T-cell (primary cell): ENCODE results near the gene EED. TPM values are rescaled to one million over a fixed set of nuclear protein-coding genes. Genes with fewer than 3 reads are reported as not detected.

Source experiments
- ATAC-seq, 4 experiments: fragments of 200-7000 bp in 3 of 4; fragments of 150-1000 bp in 1 of 4; cut with Tn5 transposase; replicated peaks in 1 of 4; 1 replicate in 3 of 4; 2 replicates in 1 of 4; pipeline ENCODE4 v1.10.0; 2021; ENCODE audit warnings: moderate library complexity in 3 of 4, mild to moderate bottlenecking in 2 of 4, moderate number of reproducible peaks in 1 of 4
- CTCF ChIA-PET, 2 donors: fragments of 300-600 bp; sonication (Branson Sonifier 250); formaldehyde crosslinking; loops; one replicate each; lab custom pipeline; 2022; ENCODE audit warnings: antibody characterized with exemption in 2 of 2; lab: Charles Lee
- POLR2A ChIA-PET, 2 donors: fragments of 300-600 bp; sonication (Branson Sonifier 250); formaldehyde crosslinking; loops; one replicate each; lab custom pipeline; 2022; ENCODE audit warnings: antibody characterized with exemption in 2 of 2; lab: Charles Lee
- DNase-seq, 35 experiments: peaks; one replicate each; pipeline versions ENCODE4 v3.0.0 to v3.0.0-alpha.2; 2013 to 2023
- H3K27ac ChIP-seq: one replicate; pipeline ENCODE4 v1.5.1; 2013; ENCODE audit warnings: low read length
- H3K27me3 ChIP-seq, 2 experiments: replicated peaks in 1 of 2; 1 replicate in 1 of 2; 2 replicates in 1 of 2; pipeline versions ENCODE4 v1.6.1 to v1.7.0; 2013; ENCODE audit warnings: low read length in 1 of 2, mixed read lengths in 1 of 2; ENCODE audit not compliant: control insufficient read depth in 2 of 2, insufficient read depth in 2 of 2; ENCODE audit errors: extremely low read depth in 1 of 2
- H3K36me3 ChIP-seq, 2 donors: 1 replicate in 1 of 2; 2 replicates in 1 of 2; pipeline versions ENCODE4 v1.6.1 to v1.7.0; 2013; ENCODE audit warnings: low read length in 1 of 2; ENCODE audit not compliant: control insufficient read depth in 2 of 2, insufficient read depth in 1 of 2; ENCODE audit errors: extremely low read depth in 1 of 2
- H3K4me1 ChIP-seq, 2 experiments: 1 replicate in 1 of 2; 2 replicates in 1 of 2; pipeline versions ENCODE4 v1.6.1 to v1.7.0; 2013; ENCODE audit warnings: low read length in 2 of 2, mixed read lengths in 1 of 2; ENCODE audit not compliant: insufficient read depth in 2 of 2, control insufficient read depth in 1 of 2; ENCODE audit errors: extremely low read depth in 1 of 2
- H3K4me3 ChIP-seq, 2 donors: 1 replicate in 1 of 2; 2 replicates in 1 of 2; pipeline versions ENCODE4 v1.5.1 to v1.7.0; 2013; ENCODE audit warnings: mild to moderate bottlenecking in 2 of 2, low read length in 1 of 2, moderate library complexity in 1 of 2; ENCODE audit not compliant: control insufficient read depth in 1 of 2; ENCODE audit errors: extremely low read depth in 1 of 2
- H3K9me3 ChIP-seq: 2 replicates; pipeline ENCODE4 v1.7.0; 2013
- H3K27ac Mint-ChIP-seq, 2 donors: one replicate each; pipeline ENCODE4 v1.8.0; 2020 to 2021; ENCODE audit warnings: mild to moderate bottlenecking in 2 of 2, mixed read lengths in 2 of 2
- H3K27me3 Mint-ChIP-seq, 2 donors: one replicate each; pipeline ENCODE4 v1.8.0; 2021 to 2022; ENCODE audit warnings: mixed read lengths in 2 of 2
- H3K36me3 Mint-ChIP-seq: one replicate; pipeline ENCODE4 v1.8.0; 2021; ENCODE audit warnings: mixed read lengths
- H3K4me1 Mint-ChIP-seq, 3 donors: one replicate each; pipeline ENCODE4 v1.8.0; 2020 to 2022; ENCODE audit warnings: mixed read lengths in 3 of 3, mild to moderate bottlenecking in 1 of 3
- H3K4me3 Mint-ChIP-seq, 3 donors: one replicate each; pipeline ENCODE4 v1.8.0; 2020 to 2022; ENCODE audit warnings: mild to moderate bottlenecking in 3 of 3, mixed read lengths in 3 of 3, moderate library complexity in 3 of 3
- H3K9me3 Mint-ChIP-seq, 3 donors: one replicate each; pipeline ENCODE4 v1.8.0; 2020 to 2022; ENCODE audit warnings: mixed read lengths in 3 of 3
- WGBS: methylation state at CpG from one replicate; pipeline ENCODE4 v1.1.5; 2013; ENCODE audit warnings: missing lambda C conversion rate; ENCODE audit not compliant: insufficient coverage; 5-methylcytosine and 5-hydroxymethylcytosine counted together
- total RNA-seq, 35 experiments: library from RNA in 6 of 35; stranded (reverse) in 6 of 35; fragments of 120-200 nt in 1 of 35; gene quantifications; one replicate each; pipeline versions ENCODE4 v1.2.1 to v1.2.4 and lab custom pipeline; 2013 to 2026

The EED gene
- total RNA-seq, 5 donors from 2014 or later (not counting 1 experiment from before 2014, with no cell fraction given): 31.6 to 37.6 (median 35.7) TPM

DNA sequence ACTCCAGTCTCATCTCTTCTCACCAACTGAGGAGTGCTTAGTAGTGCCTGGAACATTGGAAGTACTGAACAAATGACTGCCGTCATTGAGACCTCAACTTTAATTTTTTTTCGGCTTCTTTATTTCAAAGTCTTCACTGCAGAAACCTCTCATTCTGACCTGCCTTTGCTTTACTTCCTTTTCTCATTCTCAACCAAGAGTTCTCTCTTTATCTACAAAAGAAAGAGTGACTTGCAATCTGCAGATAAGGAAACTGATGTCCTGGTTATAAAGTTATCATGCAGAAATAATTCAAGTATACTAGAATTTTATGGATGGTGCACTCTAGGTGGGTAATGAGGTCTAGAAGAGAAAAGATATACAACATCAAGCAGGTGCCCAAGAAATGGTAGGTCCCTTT, 1.2 kb upstream of the EED start:
- ChIA-PET POLR2A (interaction anchor here in 1 of 2 donors (0.6 kb wide), 1 partner anchor 39 kb away, joined by 3 read pairs; no protein-coding TSS in a partner anchor), CTCF (interaction anchor here in 1 of 2 donors (0.6 kb wide), 2 partner anchors 46 to 226 kb away, joined by 3 read pairs; no protein-coding TSS in a partner anchor)
- 63% methylated on average over 2 of the region's 2 CpGs for whole genome bisulfite sequencing
- Mint-ChIP-seq H3K4me3 (no peak overlapping the region), H3K27me3 (peaks cover 2 to 6% of the 10 kb centered on the region in 2 donors), H3K36me3 (peaks cover 3% of the 10 kb centered on the region), H3K27ac (no peak overlapping the region), H3K9me3 (no peaks in the 10 kb centered on the region), H3K4me1 (peaks cover 14 to 19% (median 15%) of the 10 kb centered on the region in 3 donors)
- peak overlapping the region; percentile 93 for H3K27ac ChIP-seq
- DNase-seq: no peak
- H3K4me3 ChIP-seq: no peak overlapping the region
- H3K4me1 ChIP-seq: peaks cover 5 to 18% of the 10 kb centered on the region in 2 experiments
- no peak for ATAC-seq
- H3K27me3 ChIP-seq: no peaks in the 10 kb centered on the region
- H3K9me3 ChIP-seq: no peaks in the 10 kb centered on the region
- H3K36me3 ChIP-seq: no peaks in the 10 kb centered on the region

DNA sequence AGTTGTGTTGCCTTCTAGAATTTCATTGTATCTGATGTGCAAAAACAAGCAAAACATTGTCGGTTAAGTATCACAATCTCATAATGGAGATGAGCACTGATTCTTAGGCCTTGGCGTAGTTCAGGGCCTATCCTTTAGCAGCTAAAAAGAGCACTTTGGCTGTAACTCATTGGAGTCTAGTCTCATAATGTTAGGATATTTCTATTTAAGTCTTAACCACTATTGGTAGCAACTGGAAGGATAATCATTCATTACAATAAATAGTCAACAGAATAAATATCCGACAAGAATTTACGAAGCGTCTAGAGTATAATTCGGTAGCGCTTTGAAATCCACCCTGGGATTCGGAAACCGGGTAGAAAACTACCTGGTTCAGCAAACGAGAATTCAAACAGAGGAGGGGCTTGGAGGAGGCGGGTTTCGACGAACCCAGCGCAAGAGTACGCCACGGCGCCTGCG, 461 bp upstream of the EED start:
- CTCF ChIA-PET: interaction anchor here in 1 of 2 donors (0.6 kb wide), 1 partner anchor 45 kb away, joined by 3 read pairs; no protein-coding TSS in a partner anchor
- no peaks in the 10 kb centered on the region for H3K27me3 ChIP-seq
- H3K27me3 Mint-ChIP-seq: peaks cover 0 to 6% of the 10 kb centered on the region in 2 donors
- peak overlapping the region; percentile 70 to 99 for H3K4me3 ChIP-seq
- H3K27ac ChIP-seq: peak overlapping the region; percentile 93
- no peaks in the 10 kb centered on the region for H3K9me3 ChIP-seq
- H3K4me1 Mint-ChIP-seq: peaks cover 21 to 26% (median 22%) of the 10 kb centered on the region in 3 donors
- DNase-seq (peak in 32 of 35 experiments; percentile 78 to 95 (median 84)), ATAC-seq (peak; percentile 75 to 83 (median 78))
- H3K4me3 Mint-ChIP-seq: no peak overlapping the region
- H3K4me1 ChIP-seq: peaks cover 9 to 20% of the 10 kb centered on the region in 2 experiments
- POLR2A ChIA-PET: no interaction called here
- H3K27ac Mint-ChIP-seq: no peak overlapping the region
- no peaks in the 10 kb centered on the region for H3K36me3 ChIP-seq
- no peaks in the 10 kb centered on the region for H3K9me3 Mint-ChIP-seq
- H3K36me3 Mint-ChIP-seq: peaks cover 3% of the 10 kb centered on the region
- 3% methylated on average over 15 of the region's 18 CpGs for WGBS

DNA sequence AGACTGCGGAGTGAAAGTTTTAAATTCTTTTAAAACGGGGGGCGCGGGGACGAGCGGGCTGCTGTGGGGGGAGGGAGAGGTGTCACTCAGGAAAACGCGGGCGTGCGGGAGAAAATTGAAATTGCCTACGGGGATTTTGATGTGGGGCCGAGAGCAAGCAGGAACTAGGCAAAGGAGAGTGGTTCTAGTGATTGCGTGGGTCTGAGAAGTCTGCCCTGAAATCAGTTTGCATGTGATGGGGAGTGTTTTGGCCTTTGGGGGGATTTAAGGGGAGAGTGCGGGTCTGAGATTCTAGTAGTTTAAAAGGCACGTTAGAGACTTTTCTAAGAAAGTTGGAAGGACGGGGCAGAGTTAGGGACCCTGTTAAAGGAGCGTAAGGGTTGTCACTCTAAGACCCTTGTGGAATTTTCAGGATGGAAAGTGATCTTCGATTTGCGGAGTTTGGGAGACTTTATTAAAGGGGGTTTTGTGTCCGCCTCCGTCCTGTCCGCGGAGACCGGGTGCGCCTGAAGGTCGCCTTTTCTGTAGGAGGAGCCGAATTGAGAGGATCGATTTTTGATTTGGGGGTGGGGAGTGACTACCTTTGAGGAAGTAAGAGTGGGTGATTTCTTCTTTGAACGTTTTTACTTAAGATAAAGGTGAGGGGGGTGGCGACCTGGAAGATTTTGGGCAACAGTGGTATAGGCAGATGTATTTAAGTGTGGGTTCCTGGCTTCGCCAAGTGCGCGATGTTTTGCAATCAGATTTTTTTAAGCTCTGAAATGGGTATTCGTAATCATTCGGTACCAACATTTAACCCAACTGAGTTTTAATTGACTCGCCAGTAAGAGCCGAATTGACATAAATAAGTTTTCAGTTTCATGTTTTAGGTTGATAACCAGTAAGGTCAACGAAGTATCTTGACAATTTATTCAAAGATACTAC, 1.1 kb downstream of the EED start:
- Histone ChIP-seq H3K27ac (peak overlapping the region; percentile 53), H3K4me3 (peak overlapping the region; percentile 70 to 99), H3K4me1 (peaks cover 11 to 23% of the 10 kb centered on the region in 2 experiments), H3K27me3 (no peaks in the 10 kb centered on the region), H3K9me3 (no peaks in the 10 kb centered on the region), H3K36me3 (no peaks in the 10 kb centered on the region)
- ChIA-PET CTCF (interaction anchor here in 1 of 2 donors (0.7 to 1.0 kb wide), 3 partner anchors 179 to 618 kb away, joined by 3 to 5 read pairs (median 3); partner anchors contain the start of gene TMEM126B), POLR2A (interaction anchor here (0.6 to 1.5 kb wide), 8 partner anchors 22 to 658 kb away, joined by 3 to 10 read pairs (median 4); partner anchors contain the start of gene PICALM (in 1 of the 2))
- 0% methylated on average over 33 of the region's 38 CpGs for WGBS
- peak in 2 of 4 experiments; percentile 2 to 5 for ATAC-seq
- Mint-ChIP-seq H3K4me1 (peaks cover 33 to 40% (median 36%) of the 10 kb centered on the region in 3 donors), H3K27ac (no peak overlapping the region), H3K9me3 (no peaks in the 10 kb centered on the region), H3K36me3 (peaks cover 6% of the 10 kb centered on the region), H3K27me3 (no peaks in the 10 kb centered on the region), H3K4me3 (no peak overlapping the region)
- peak in 9 of 35 experiments; percentile 1 to 39 (median 5) for DNase-seq

DNA sequence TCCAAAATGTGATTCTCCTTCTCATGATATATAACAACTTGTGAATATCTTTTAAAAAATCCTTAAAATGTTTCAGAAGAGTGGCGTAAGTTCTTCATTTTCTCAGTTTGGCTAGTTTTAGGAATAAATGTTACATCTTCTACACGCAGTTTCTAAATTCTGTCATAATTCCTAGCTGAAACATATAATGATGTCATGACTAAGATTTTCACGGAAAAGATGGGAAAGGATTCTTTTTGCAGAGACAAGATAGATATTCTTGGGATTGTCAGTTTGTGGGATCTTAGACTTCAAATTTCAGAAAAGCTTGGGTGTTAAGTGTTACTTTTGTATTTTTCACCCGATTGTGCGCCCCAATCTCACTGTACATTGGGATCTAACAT, 1.7 kb downstream of the EED start:
- H3K36me3 ChIP-seq: no peaks in the 10 kb centered on the region
- POLR2A ChIA-PET: interaction anchor here (0.5 to 1.5 kb wide), 3 partner anchors 35 to 178 kb away, joined by 4 read pairs; partner anchors contain the start of gene PICALM (in 1 of the 2)
- 80% methylated on average over 1 of the region's 5 CpGs for WGBS
- Mint-ChIP-seq H3K4me3 (no peak overlapping the region), H3K9me3 (no peaks in the 10 kb centered on the region), H3K4me1 (peaks cover 33 to 43% (median 39%) of the 10 kb centered on the region in 3 donors), H3K36me3 (peaks cover 6% of the 10 kb centered on the region), H3K27me3 (no peaks in the 10 kb centered on the region), H3K27ac (no peak overlapping the region)
- CTCF ChIA-PET: interaction anchor here in 1 of 2 donors (0.7 kb wide), 1 partner anchor 180 kb away, joined by 3 read pairs; no protein-coding TSS in a partner anchor
- ATAC-seq (no peak), DNase-seq (no peak)
- H3K4me3 ChIP-seq: peak overlapping the region; percentile 70 to 99
- no peaks in the 10 kb centered on the region for H3K9me3 ChIP-seq
- peak overlapping the region; percentile 53 for H3K27ac ChIP-seq
- H3K27me3 ChIP-seq: no peaks in the 10 kb centered on the region
- peaks cover 11 to 23% of the 10 kb centered on the region in 2 experiments for H3K4me1 ChIP-seq

DNA sequence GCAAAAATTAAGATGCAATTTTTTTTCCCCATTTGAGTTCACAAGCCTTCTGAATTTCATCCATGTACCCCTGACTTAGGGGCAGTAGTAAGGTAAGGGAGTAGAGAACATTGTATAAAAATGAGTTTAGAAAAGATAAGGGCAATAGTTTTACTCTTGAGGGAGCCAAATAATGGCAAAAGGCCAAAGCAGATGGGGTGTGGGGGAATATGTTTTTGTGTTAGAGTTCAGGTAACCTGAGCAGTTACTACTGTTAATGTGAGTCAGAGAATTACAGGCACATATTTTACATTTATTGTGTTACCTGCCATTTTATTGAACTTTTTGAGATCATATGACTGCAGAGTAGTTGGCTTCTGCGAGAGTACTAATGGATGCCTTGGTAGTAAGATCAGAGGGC, 3.1 kb downstream of the EED start:
- H3K9me3 ChIP-seq: no peaks in the 10 kb centered on the region
- Mint-ChIP-seq H3K4me1 (peaks cover 46 to 52% (median 50%) of the 10 kb centered on the region in 3 donors), H3K36me3 (peaks cover 13% of the 10 kb centered on the region), H3K27ac (peak overlapping the region in 1 of 2 donors; percentile 58), H3K27me3 (no peaks in the 10 kb centered on the region), H3K9me3 (no peaks in the 10 kb centered on the region), H3K4me3 (peak overlapping the region in 2 of 3 donors; percentile 34 to 59)
- H3K27me3 ChIP-seq: no peaks in the 10 kb centered on the region
- POLR2A ChIA-PET: interaction anchor here in 1 of 2 donors (1.0 kb wide), 1 partner anchor 34 kb away, joined by 4 read pairs; no protein-coding TSS in a partner anchor
- ATAC-seq (no peak), DNase-seq (no peak)
- no CpG with 5 or more reads among the region's 1 CpG for WGBS
- CTCF ChIA-PET: interaction anchor here in 1 of 2 donors (0.6 kb wide), 1 partner anchor 205 kb away, joined by 5 read pairs; no protein-coding TSS in a partner anchor
- no peaks in the 10 kb centered on the region for H3K36me3 ChIP-seq
- no peak overlapping the region for H3K4me3 ChIP-seq
- no peak overlapping the region for H3K27ac ChIP-seq
- H3K4me1 ChIP-seq: peaks cover 11 to 23% of the 10 kb centered on the region in 2 experiments

DNA sequence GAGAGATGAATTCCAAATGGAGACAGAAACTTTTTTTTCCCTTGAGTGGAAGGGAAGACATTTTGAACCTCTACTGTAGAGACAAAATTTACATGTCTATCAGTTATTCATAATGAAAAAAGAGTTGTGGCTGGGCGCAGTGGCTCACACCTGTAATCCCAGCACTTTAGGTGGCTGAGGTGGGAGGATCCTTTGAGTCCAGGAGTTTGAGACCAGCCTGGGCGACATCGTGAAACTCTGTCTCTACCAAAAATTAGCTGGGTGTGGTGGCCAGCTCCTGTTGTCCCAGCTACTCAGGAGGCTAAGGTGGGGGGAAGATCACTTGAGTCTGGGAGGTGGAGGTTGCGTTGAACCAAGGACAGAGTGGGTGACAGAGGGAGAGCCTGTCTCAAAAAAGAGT, 4.1 kb downstream of the EED start:
- ATAC-seq (no peak), DNase-seq (peak in 1 of 35 experiments; percentile 12)
- WGBS: 51% methylated on average over 4 of the region's 4 CpGs
- Mint-ChIP-seq H3K9me3 (no peaks in the 10 kb centered on the region), H3K4me3 (peak overlapping the region in 2 of 3 donors; percentile 39 to 59), H3K36me3 (peaks cover 14% of the 10 kb centered on the region), H3K27ac (peak overlapping the region in 1 of 2 donors; percentile 74), H3K27me3 (no peaks in the 10 kb centered on the region), H3K4me1 (peaks cover 49 to 57% (median 55%) of the 10 kb centered on the region in 3 donors)
- POLR2A ChIA-PET: no interaction called here
- no peak overlapping the region for H3K27ac ChIP-seq
- CTCF ChIA-PET: interaction anchor here in 1 of 2 donors (0.9 kb wide), 1 partner anchor 12 kb away, joined by 4 read pairs; no protein-coding TSS in a partner anchor
- peaks cover 11 to 21% of the 10 kb centered on the region in 2 experiments for H3K4me1 ChIP-seq
- H3K36me3 ChIP-seq: no peaks in the 10 kb centered on the region
- H3K27me3 ChIP-seq: no peaks in the 10 kb centered on the region
- H3K9me3 ChIP-seq: no peaks in the 10 kb centered on the region
- H3K4me3 ChIP-seq: no peak overlapping the region
